OCI-LY3 (cell line): ENCODE results near the gene TMC6.

Source experiments
- H2AFZ ChIP-seq: fragments of 200-600, 300-600 bp; shearing (Covaris generic); 2 replicates; pipeline ENCODE4 v1.6.0; 2014; ENCODE audit warnings: antibody characterized with exemption, low read depth, low read length
- H3K27ac ChIP-seq: fragments of 200-600, 300-600 bp; sonication (generic); 2 replicates; pipeline ENCODE4 v1.5.1; 2014; ENCODE audit warnings: mild to moderate bottlenecking, low read length, moderate library complexity, mixed read lengths
- H3K27me3 ChIP-seq: fragments of 200-600, 300-600 bp; sonication (generic); 2 replicates; pipeline ENCODE4 v1.6.1; 2014; ENCODE audit warnings: low read depth, low read length, mixed read lengths
- H3K36me3 ChIP-seq: fragments of 200-600, 300-600 bp; sonication (generic); replicated peaks from 2 replicates; pipeline ENCODE3; 2014; ENCODE audit warnings: low read depth, low read length, mixed read lengths
- H3K4me1 ChIP-seq: fragments of 300-600, 200-600 bp; sonication (generic); 2 replicates; pipeline ENCODE4 v1.6.1; 2014; ENCODE audit warnings: low read length, mixed read lengths
- H3K4me2 ChIP-seq: fragments of 200-600, 300-600 bp; sonication (generic); 2 replicates; pipeline ENCODE4 v1.6.1; 2014; ENCODE audit warnings: low read length, mixed read lengths
- H3K4me3 ChIP-seq: fragments of 300-600, 200-600 bp; sonication (generic); 2 replicates; pipeline ENCODE4 v1.5.1; 2014; ENCODE audit warnings: antibody characterized with exemption, mild to moderate bottlenecking, low read length, moderate library complexity
- H3K79me2 ChIP-seq: fragments of 300-600, 200-600 bp; shearing (Covaris generic); 2 replicates; pipeline ENCODE4 v1.6.1; 2014; ENCODE audit warnings: mild to moderate bottlenecking, low read length, mixed read lengths
- H3K9ac ChIP-seq: fragments of 300-600, 200-600 bp; shearing (Covaris generic); 2 replicates; pipeline ENCODE4 v1.6.0; 2014; ENCODE audit warnings: mild to moderate bottlenecking, low read length, moderate library complexity
- H3K9me3 ChIP-seq: fragments of 200-600, 300-600 bp; shearing (Covaris generic); 2 replicates; pipeline ENCODE4 v1.6.1; 2014; ENCODE audit warnings: low read length, mixed read lengths; ENCODE audit not compliant: insufficient read depth
- H4K20me1 ChIP-seq: fragments of 200-600, 300-600 bp; sonication (generic); 2 replicates; pipeline ENCODE4 v1.6.1; 2016; ENCODE audit warnings: low read length, mixed read lengths; ENCODE audit not compliant: insufficient read depth
- CTCF ChIP-seq: fragments of 200-600, 300-600 bp; sonication (generic); IDR thresholded peaks from 2 replicates; pipeline ENCODE4 v1.5.1; 2014; ENCODE audit warnings: antibody characterized with exemption, low read length, low read depth
- EZH2phosphoT487 ChIP-seq: fragments of 200-600 bp; shearing (Covaris generic); IDR thresholded peaks from 2 replicates; pipeline ENCODE4 v1.6.1; 2018; ENCODE audit warnings: antibody characterized with exemption, mixed run types, low read depth

Gene TMC6

GRCh38 chr17:78147315-78147998, 18.9 kb upstream of the TMC6 start:
- peak overlapping the region; percentile 94 for H3K27ac ChIP-seq

GRCh38 chr17:78146881-78147280, 18.3 kb upstream of the TMC6 start:
- H3K27ac ChIP-seq: peak overlapping the region; percentile 94
- H3K36me3 ChIP-seq: peaks cover 5% of the 10 kb centered on the region
- no peak overlapping the region for H2AFZ ChIP-seq
- H3K4me3 ChIP-seq: peak overlapping the region; percentile 37
- peak overlapping the region; percentile 71 for H3K4me2 ChIP-seq
- peaks cover 93% of the 10 kb centered on the region for H3K4me1 ChIP-seq
- H3K27me3 ChIP-seq: no peaks in the 10 kb centered on the region
- peak overlapping the region; percentile 79 for H3K9ac ChIP-seq
- H3K79me2 ChIP-seq: peaks cover 6% of the 10 kb centered on the region; the same call in 1 of the 2 replicates
- H4K20me1 ChIP-seq: no peaks in the 10 kb centered on the region
- no peak for TF ChIP-seq EZH2phosphoT487
- TF ChIP-seq CTCF: no peak
- H3K9me3 ChIP-seq: no peaks in the 10 kb centered on the region

More at GRCh38 chr17:78147315-78147998, 18.9 kb upstream of the TMC6 start:
- no peak overlapping the region for H2AFZ ChIP-seq
- TF ChIP-seq CTCF: no peak
- no peak for TF ChIP-seq EZH2phosphoT487
- no peaks in the 10 kb centered on the region for H3K9me3 ChIP-seq
- no peaks in the 10 kb centered on the region for H3K27me3 ChIP-seq
- peak overlapping the region; percentile 47 for H3K4me3 ChIP-seq
- peak overlapping the region; percentile 71 for H3K4me2 ChIP-seq
- no peaks in the 10 kb centered on the region for H4K20me1 ChIP-seq
- H3K79me2 ChIP-seq: peaks cover 6% of the 10 kb centered on the region; the same call in 1 of the 2 replicates
- H3K4me1 ChIP-seq: peaks cover 93% of the 10 kb centered on the region
- peak overlapping the region; percentile 79 for H3K9ac ChIP-seq
- H3K36me3 ChIP-seq: peaks cover 3% of the 10 kb centered on the region

GRCh38 chr17:78146471-78146869, 17.9 kb upstream of the TMC6 start:
- Histone ChIP-seq H3K4me1 (peaks cover 93% of the 10 kb centered on the region), H3K4me2 (peak overlapping the region; percentile 71), H3K79me2 (peaks cover 6% of the 10 kb centered on the region; the same call in 1 of the 2 replicates), H2AFZ (no peak overlapping the region), H3K27ac (peak overlapping the region; percentile 94), H3K27me3 (no peaks in the 10 kb centered on the region), H3K9ac (peak overlapping the region; percentile 79), H3K9me3 (no peaks in the 10 kb centered on the region), H3K36me3 (peaks cover 5% of the 10 kb centered on the region), H4K20me1 (no peaks in the 10 kb centered on the region), H3K4me3 (peak overlapping the region; percentile 37)
- TF ChIP-seq EZH2phosphoT487 (no peak), CTCF (no peak)

- H3K4me3 ChIP-seq: 0 out of 2 replicates have a peak overlapping the region, but pooled peaks have one; percentile 5
- peak overlapping the region; percentile 94 for H3K27ac ChIP-seq
- peaks cover 89% of the 10 kb centered on the region for H3K4me1 ChIP-seq
- no peaks in the 10 kb centered on the region for H4K20me1 ChIP-seq
- peak overlapping the region; percentile 79 for H3K9ac ChIP-seq
- H3K27me3 ChIP-seq: no peaks in the 10 kb centered on the region
- TF ChIP-seq EZH2phosphoT487 (no peak), CTCF (no peak)
- no peaks in the 10 kb centered on the region for H3K9me3 ChIP-seq
- peak overlapping the region; percentile 27; the same call in 1 of the 2 replicates for H2AFZ ChIP-seq
- peaks cover 6% of the 10 kb centered on the region; the same call in 1 of the 2 replicates for H3K79me2 ChIP-seq
- H3K36me3 ChIP-seq: peaks cover 5% of the 10 kb centered on the region
- H3K4me2 ChIP-seq: peak overlapping the region; percentile 61
Measured at GRCh38 chr17:78144736-78145641, 16.4 kb upstream of the TMC6 start.
